B cell (primary cell): ENCODE data around the gene CCDC68. TPM values are rescaled to one million over a fixed set of nuclear protein-coding genes. Genes with fewer than 3 reads are reported as not detected.

Experiments
- ATAC-seq: fragments of 200-7000 bp; cut with Tn5 transposase; one replicate; pipeline ENCODE4 v1.10.0; 2021; ENCODE audit warnings: low read depth, mild to moderate bottlenecking, moderate number of reproducible peaks, moderate library complexity
- CTCF ChIA-PET: fragments of 350-600 bp; sonication (Branson Sonifier 250); formaldehyde crosslinking; loops from one replicate; lab custom pipeline; 2021; ENCODE audit warnings: antibody characterized with exemption, inconsistent platforms; lab: Charles Lee
- POLR2A ChIA-PET: fragments of 350-600 bp; sonication (Branson Sonifier 250); formaldehyde crosslinking; loops from one replicate; lab custom pipeline; 2021; ENCODE audit warnings: antibody characterized with exemption; lab: Charles Lee
- DNase-seq: peaks from one replicate; pipeline ENCODE4 v3.0.0; 2013
- H2AFZ ChIP-seq: 2 replicates; pipeline ENCODE4 v1.6.1; 2012; ENCODE audit warnings: mild to moderate bottlenecking, low read depth, low read length; ENCODE audit not compliant: insufficient read depth, poor library complexity, severe bottlenecking
- H3K27ac ChIP-seq, 2 donors: 1 replicate in 1 of 2; 2 replicates in 1 of 2; pipeline ENCODE4 v1.5.1; 2012 to 2013; ENCODE audit warnings: low read length in 2 of 2, mild to moderate bottlenecking in 2 of 2, moderate library complexity in 1 of 2
- H3K27me3 ChIP-seq, 4 experiments: fragments of 200-600 bp in 1 of 4; sonication (generic) in 1 of 4; replicated peaks in 1 of 4; 1 replicate in 2 of 4; 2 replicates in 2 of 4; pipeline versions ENCODE4 v1.6.1 to v1.7.0; 2013 to 2016; ENCODE audit warnings: low read length in 3 of 4, mild to moderate bottlenecking in 2 of 4, mixed read lengths in 1 of 4, moderate library complexity in 1 of 4; ENCODE audit not compliant: insufficient read depth in 4 of 4, control insufficient read depth in 3 of 4; ENCODE audit errors: control extremely low read depth in 1 of 4
- H3K36me3 ChIP-seq, 2 experiments: replicated peaks in 1 of 2; 1 replicate in 1 of 2; 2 replicates in 1 of 2; pipeline versions ENCODE4 v1.6.1 to v1.7.1; 2013; ENCODE audit warnings: low read length in 1 of 2; ENCODE audit not compliant: insufficient read depth in 2 of 2, control insufficient read depth in 1 of 2; ENCODE audit errors: control extremely low read depth in 1 of 2, extremely low read depth in 1 of 2
- H3K4me1 ChIP-seq, 2 donors: fragments of 200-600 bp in 1 of 2; sonication (generic) in 1 of 2; 1 replicate in 1 of 2; 2 replicates in 1 of 2; pipeline versions ENCODE4 v1.5.1 to v1.6.1; 2013 to 2017; ENCODE audit warnings: low read length in 2 of 2; ENCODE audit not compliant: control insufficient read depth in 2 of 2, insufficient read depth in 2 of 2
- H3K4me2 ChIP-seq: replicated peaks from 2 replicates; pipeline ENCODE3; 2012; ENCODE audit warnings: mild to moderate bottlenecking, low read depth, low read length; ENCODE audit not compliant: poor library complexity, severe bottlenecking
- H3K4me3 ChIP-seq, 5 experiments: fragments of 200-600 bp in 1 of 5; sonication (generic) in 1 of 5; 1 replicate in 3 of 5; 2 replicates in 2 of 5; pipeline versions ENCODE4 v1.5.1 to v1.7.0; 2011 to 2016; ENCODE audit warnings: low read length in 4 of 5, mild to moderate bottlenecking in 4 of 5, low read depth in 2 of 5, control low read depth in 1 of 5, moderate library complexity in 1 of 5; ENCODE audit not compliant: insufficient read depth in 1 of 5; ENCODE audit errors: control extremely low read depth in 1 of 5, extremely low read depth in 1 of 5
- H3K79me2 ChIP-seq: fragments of 200-600 bp; sonication (generic); one replicate; pipeline ENCODE4 v1.6.0; 2016; ENCODE audit warnings: low read length; ENCODE audit not compliant: control insufficient read depth, insufficient read depth
- H3K9ac ChIP-seq: fragments of 200-600 bp; sonication (generic); 2 replicates; pipeline ENCODE4 v1.6.1; 2017; ENCODE audit warnings: mild to moderate bottlenecking, low read length, moderate library complexity
- H3K9me3 ChIP-seq, 3 donors: one replicate each; pipeline versions ENCODE4 v1.6.1 to v1.7.1; 2013; ENCODE audit warnings: low read length in 2 of 3; ENCODE audit not compliant: control insufficient read depth in 2 of 3, insufficient read depth in 1 of 3; ENCODE audit errors: control extremely low read depth in 1 of 3
- H4K20me1 ChIP-seq: 2 replicates; pipeline ENCODE4 v1.6.0; 2012; ENCODE audit warnings: mild to moderate bottlenecking, low read length; ENCODE audit not compliant: insufficient read depth, control insufficient read depth, poor library complexity, severe bottlenecking
- H3K27ac Mint-ChIP-seq: one replicate; pipeline ENCODE4 v1.8.0; 2021; ENCODE audit warnings: mixed read lengths
- H3K27me3 Mint-ChIP-seq: one replicate; pipeline ENCODE4 v1.8.0; 2021; ENCODE audit warnings: mixed read lengths
- H3K4me1 Mint-ChIP-seq: one replicate; pipeline ENCODE4 v1.8.0; 2021; ENCODE audit warnings: mixed read lengths
- H3K4me3 Mint-ChIP-seq: one replicate; pipeline ENCODE4 v1.8.0; 2021; ENCODE audit warnings: mixed read lengths
- H3K9me3 Mint-ChIP-seq: one replicate; pipeline ENCODE4 v1.8.0; 2022; ENCODE audit warnings: mixed read lengths; ENCODE audit not compliant: insufficient read depth
- CTCF ChIP-seq: fragments of 200-600 bp; IDR thresholded peaks from one replicate; pipeline ENCODE4 v1.8.0; 2022; ENCODE audit warnings: antibody characterized with exemption, mild to moderate bottlenecking
- EZH2 ChIP-seq: IDR thresholded peaks from 2 replicates; pipeline ENCODE4 v1.6.1; 2012; ENCODE audit warnings: borderline replicate concordance, low read depth, mild to moderate bottlenecking, moderate library complexity, low read length; ENCODE audit not compliant: insufficient read depth, poor library complexity, severe bottlenecking
- WGBS: methylation state at CpG from one replicate; pipeline ENCODE4 v1.1.5; 2013; ENCODE audit warnings: missing lambda C conversion rate; ENCODE audit not compliant: insufficient coverage; 5-methylcytosine and 5-hydroxymethylcytosine counted together
- intact Hi-C: fragments of 100-400 bp; cut with micrococcal nuclease; formaldehyde crosslinking; loops from one replicate; pipeline ENCODE4 v1.10.0; 2022
- polyA plus RNA-seq: library from polyadenylated mRNA; depleted of rRNA; stranded (reverse); fragments of >200 nt; gene quantifications from 2 replicates; pipeline ENCODE4 v1.2.3, GENCODE V29; 2012
- total RNA-seq, 2 donors: library from RNA; stranded (reverse); fragments of 120-200 nt in 1 of 2; gene quantifications; 1 replicate in 1 of 2; 2 replicates in 1 of 2; pipeline versions ENCODE4 v1.2.3 to v1.2.4, GENCODE V29; 2013 to 2022

Gene CCDC68
- total and polyA plus RNA-seq, 2 donors (not counting 1 experiment from before 2014, with no cell fraction given) = 0.01 to 0.32 TPM

- Mint-ChIP-seq H3K27ac (no peak overlapping the region), H3K27me3 (no peaks in the 10 kb centered on the region), H3K4me3 (no peak overlapping the region), H3K9me3 (no peaks in the 10 kb centered on the region), H3K4me1 (no peaks in the 10 kb centered on the region)
- no peak for TF ChIP-seq EZH2
- TF ChIP-seq CTCF = no peak
- H4K20me1 ChIP-seq = no peaks in the 10 kb centered on the region
- no peak overlapping the region for H3K4me3 ChIP-seq
- DNase-seq = no peak
- no peaks in the 10 kb centered on the region for H3K4me1 ChIP-seq
- no peaks in the 10 kb centered on the region for H3K27me3 ChIP-seq
- H2AFZ ChIP-seq = no peak overlapping the region
- H3K4me2 ChIP-seq = no peak overlapping the region
- no peaks in the 10 kb centered on the region for H3K36me3 ChIP-seq
- no peaks in the 10 kb centered on the region for H3K79me2 ChIP-seq
- H3K9ac ChIP-seq = no peak overlapping the region
- H3K27ac ChIP-seq = no peak overlapping the region
- CTCF ChIA-PET = no interaction called here
- no CpG with 5 or more reads among the region's 1 CpG for WGBS
- no peak for ATAC-seq
- intact Hi-C loops = no loop called here
- POLR2A ChIA-PET = no interaction called here
- no peaks in the 10 kb centered on the region for H3K9me3 ChIP-seq
Observed at GRCh38 chr18:54872681-54873080, 86.6 kb downstream of the CCDC68 start.

DNA sequence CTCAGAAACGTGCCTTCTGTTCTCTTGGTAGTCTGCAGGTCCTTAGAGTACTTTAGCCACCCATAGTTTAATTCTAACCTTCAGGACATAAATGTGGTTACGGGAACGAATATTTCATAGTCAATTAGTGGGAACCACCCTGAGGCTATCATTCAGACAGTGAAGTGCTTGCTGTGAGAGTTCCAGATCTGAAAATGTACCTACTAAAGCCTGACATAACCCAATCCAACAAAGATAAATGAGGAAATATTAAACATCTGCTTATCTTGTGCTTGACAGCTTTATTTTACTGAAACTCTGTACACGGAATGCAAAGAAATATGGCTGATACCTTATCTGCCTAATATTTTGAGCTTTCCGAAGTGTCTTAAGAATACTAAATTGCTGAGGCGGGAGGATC is 88.0 kb downstream of the CCDC68 start:
- CTCF ChIA-PET = interaction anchor here (1.0 kb wide), 1 partner anchor 12 kb away, joined by 3 read pairs; no protein-coding TSS in a partner anchor
- no peaks in the 10 kb centered on the region for H3K4me1 Mint-ChIP-seq
- intact Hi-C loops = no loop called here

More for the DNA sequence above, 88.0 kb downstream of the CCDC68 start:
- Mint-ChIP-seq H3K27me3 (no peaks in the 10 kb centered on the region), H3K9me3 (no peaks in the 10 kb centered on the region), H3K4me3 (no peak overlapping the region), H3K27ac (no peak overlapping the region)
- Histone ChIP-seq H3K9me3 (no peaks in the 10 kb centered on the region), H3K4me1 (no peaks in the 10 kb centered on the region), H3K9ac (no peak overlapping the region), H3K27me3 (no peaks in the 10 kb centered on the region), H2AFZ (no peak overlapping the region), H3K79me2 (no peaks in the 10 kb centered on the region), H3K36me3 (no peaks in the 10 kb centered on the region), H4K20me1 (no peaks in the 10 kb centered on the region), H3K4me2 (no peak overlapping the region), H3K27ac (no peak overlapping the region), H3K4me3 (no peak overlapping the region)
- TF ChIP-seq EZH2 = no peak
- TF ChIP-seq CTCF = no peak
- DNase-seq (no peak), ATAC-seq (no peak)
- POLR2A ChIA-PET = no interaction called here
- 94% methylated on average over 3 of the region's 6 CpGs for WGBS
